ENCODE data around the gene RALGAPA1.
"Not testable (repeated sequence)": the region's sequence is repeated elsewhere in the genome, so short reads cannot be mapped to it uniquely, and the experiment has no call there.

The RALGAPA1 gene

DNA sequence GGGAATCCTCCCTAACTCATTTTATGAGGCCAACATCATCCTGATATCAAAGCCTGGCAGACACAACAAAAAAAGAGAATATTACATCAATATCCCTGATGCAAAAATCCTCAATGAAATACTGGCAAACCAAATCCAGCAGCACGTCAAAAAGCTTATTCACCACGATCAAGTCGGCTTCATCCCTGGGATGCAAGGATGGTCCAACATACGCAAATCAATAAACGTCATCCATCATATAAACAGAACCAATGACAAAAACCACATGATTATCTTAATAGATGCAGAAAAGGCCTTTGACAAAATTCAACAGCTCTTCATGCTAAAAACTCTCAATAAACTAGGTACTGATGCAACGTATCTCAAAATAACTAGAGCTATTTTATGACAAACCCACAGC, 189.1 kb downstream of the RALGAPA1 start:
- DNase-seq, result not testable (repeated sequence)

DNA sequence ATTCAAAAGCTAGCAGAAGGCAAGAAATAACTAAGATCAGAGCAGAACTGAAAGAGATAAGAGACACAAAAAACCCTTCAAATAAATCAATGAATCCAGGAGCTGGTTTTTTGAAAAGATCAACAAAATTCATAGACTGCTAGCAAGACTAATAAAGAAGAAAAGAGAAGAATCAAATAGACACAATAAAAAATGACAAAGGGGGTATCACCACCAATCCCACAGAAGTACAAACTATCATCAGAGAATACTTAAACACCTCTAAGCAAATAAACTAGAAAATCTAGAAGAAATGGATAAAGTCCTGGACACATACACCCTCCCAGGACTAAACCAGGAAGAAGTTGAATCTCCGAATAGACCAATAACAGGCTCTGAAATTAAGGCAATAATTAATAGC, 189.6 kb downstream of the RALGAPA1 start:
- not testable (repeated sequence) for DNase-seq

DNA sequence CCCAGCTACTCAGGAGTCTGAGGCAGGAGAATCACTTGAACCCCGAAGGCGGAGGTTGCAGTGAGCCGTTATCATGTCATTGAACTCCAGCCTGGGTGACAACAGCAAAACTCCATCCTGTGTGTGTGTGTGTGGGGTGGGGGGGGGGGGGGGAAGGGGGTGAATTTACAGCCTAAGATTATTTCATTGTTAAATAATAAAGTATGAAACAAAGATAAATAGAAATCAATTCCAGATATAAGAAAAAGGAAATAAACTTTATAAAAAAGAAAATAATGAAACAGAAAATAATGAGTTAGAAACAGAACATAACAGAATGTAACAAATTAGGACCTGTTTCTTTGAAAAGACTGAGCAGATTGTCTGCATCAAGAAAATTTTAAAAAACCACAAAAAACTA, 191.6 kb downstream of the RALGAPA1 start:
- DNase-seq, result no peak

DNA sequence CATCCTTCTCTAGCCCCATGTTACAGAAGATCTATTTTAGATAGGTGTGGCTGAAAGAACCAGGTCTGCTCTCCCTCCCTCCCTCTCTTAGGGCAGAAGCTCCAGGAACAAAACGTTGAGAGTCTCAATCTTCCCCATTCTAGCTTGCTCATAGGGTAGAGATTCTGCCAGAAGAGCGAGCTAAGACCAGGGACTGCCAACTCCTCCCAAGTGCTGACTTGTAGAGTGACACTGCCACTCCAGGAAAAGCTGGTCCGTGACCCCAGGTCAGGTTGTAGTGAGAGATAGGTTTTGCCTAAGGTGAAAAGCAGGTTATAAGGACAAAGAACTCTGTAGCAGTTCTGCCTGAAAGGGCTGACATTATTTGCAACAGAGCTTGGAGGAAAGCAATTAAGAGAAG, 201.7 kb downstream of the RALGAPA1 start:
- no peak for DNase-seq

DNA sequence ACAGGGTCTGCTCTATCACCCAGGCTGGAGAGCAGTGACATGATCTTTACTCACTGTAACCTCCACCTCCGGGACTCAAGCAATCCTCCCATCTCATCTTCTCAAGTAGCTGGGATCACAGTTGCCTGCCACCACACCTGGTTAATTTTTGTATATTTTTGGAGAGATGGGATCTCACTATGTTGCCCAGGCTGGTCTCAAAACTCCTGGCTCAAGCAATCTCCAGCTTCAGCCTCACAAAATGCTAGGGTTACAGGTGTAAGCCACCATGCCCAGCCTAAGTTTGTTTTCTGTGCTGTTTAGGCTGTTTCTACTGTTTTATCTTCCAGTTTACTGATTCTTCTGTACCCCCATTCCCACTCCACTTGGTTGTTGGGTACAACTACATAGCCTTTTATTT, 208.8 kb downstream of the RALGAPA1 start:
- no peak for DNase-seq

DNA sequence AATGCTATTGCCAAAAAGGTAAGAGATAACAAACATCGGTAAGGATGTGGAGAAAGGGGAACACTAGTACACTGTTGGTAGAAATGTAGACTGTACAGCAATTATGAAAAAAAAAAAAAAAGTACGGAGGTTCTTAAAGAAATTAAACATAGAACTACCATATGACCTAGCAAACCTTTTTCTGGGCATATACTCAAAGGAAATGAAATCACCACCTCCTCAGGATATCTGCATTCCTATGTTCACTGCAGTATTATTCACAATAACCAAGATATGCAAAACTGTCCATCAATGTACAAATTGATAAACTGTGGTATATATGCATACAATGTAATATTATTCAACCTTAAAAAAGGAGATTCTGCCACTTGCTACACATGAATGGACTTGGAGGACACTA, 214.5 kb downstream of the RALGAPA1 start:
- DNase-seq, result no peak

DNA sequence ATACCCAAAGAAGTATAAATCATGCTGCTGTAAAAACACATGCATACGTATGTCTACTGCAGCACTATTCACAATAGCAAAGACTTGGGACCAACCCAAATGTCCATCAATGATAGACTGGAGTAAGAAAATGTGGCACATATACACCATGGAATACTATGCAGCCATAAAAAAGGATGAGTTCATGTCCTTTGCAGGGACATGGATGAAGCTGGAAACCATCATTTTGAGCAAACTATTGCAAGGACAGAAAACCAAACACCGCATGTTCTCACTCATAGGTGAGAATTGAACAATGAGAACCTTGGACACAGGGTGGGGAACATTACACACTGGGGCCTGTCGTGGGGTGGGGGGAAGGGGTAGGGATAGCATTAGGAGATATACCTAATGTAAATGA, 221.7 kb downstream of the RALGAPA1 start:
- not testable (repeated sequence) for DNase-seq

DNA sequence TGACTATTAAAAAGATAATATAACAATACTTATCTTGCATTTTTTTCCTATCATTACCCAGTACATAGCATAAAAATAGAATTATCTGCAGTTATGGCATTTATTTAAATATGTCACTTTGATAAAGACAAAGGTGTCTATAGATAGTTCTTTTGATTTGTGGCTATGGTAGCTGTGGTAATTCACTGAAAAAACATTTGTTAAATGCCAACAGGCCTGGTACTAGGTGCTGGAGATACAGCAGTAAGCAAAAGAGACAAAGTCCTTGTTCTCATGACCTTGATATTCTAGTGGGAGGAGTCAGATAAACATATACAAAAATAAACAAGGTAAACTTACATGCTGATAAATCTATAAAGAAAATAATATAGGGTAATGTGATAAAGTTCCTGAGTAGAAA, 230.5 kb downstream of the RALGAPA1 start:
- DNase-seq, result no peak

DNA sequence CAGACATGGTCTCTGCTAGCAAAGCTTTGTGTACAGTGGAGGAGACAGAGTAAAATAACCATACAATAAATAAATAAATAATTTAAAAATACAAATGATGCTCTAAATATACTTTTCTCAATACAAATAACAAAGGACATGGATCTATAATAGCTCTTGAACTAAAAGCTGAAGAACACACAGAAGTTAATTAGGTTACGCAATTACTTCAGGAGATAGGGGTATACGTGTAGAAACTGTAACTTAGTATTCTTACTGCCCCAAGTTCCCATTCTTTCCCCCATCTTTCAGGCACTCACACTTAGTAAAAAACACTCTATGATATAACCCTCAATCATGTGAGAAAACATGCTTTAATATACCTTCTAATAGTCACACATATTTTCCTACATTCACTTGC, 231.0 kb downstream of the RALGAPA1 start:
- DNase-seq, result peak; percentile 3

DNA sequence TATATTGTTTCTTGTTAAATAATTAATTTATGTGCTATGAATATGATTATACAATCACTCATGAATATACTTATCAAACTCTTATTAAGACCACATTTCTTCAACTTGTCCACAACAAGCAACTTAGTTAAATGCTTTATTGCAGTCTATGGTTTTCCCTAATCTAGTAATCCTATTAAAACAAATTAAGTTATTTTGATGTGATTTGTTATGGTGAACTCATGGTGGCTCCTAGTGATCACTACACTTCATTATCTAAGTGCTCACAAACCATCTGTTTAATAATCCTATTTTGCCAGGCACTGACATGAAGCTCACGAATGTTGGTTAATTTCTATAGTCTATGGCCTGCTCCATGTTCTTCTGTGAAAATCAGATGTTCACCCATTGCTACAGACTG, 232.2 kb downstream of the RALGAPA1 start:
- DNase-seq, result no peak

DNA sequence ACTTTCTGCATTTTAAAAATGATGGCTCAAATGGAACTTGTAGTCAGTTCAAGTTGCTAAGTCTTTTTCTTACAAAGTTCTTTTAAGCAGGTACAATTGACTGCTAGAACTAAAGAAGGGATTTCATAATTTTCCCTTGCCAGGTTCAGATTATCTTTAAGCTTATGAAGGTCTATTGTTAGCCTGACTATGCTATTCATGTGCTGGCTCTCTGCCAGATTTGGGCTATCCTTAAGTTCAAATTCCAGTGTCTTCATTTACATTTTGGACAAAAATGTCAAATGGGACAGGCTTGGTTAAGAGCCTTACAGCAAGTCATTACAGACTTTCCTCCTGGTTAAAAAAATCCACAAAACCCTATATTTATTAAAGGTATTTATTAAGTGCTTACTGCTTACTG, 232.8 kb downstream of the RALGAPA1 start:
- no peak for DNase-seq

DNA sequence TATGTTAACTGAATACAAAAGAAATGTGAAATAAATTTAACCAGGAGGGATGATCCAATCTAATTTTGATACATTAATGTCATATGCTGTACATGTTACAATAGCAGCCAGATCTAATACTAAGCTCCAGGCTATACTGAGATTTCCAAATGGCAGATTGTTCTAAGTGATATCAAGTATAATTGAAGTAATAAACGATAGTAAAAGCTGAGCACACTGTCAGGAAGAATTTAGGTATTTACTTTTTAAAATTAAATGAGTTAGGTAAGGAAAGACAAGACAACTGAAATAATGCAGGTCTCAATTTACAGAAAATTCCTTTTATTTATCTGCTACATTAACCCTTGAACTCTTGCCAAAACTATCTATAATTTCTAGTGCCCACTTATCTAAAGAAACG, 235.2 kb downstream of the RALGAPA1 start:
- no peak for DNase-seq

DNA sequence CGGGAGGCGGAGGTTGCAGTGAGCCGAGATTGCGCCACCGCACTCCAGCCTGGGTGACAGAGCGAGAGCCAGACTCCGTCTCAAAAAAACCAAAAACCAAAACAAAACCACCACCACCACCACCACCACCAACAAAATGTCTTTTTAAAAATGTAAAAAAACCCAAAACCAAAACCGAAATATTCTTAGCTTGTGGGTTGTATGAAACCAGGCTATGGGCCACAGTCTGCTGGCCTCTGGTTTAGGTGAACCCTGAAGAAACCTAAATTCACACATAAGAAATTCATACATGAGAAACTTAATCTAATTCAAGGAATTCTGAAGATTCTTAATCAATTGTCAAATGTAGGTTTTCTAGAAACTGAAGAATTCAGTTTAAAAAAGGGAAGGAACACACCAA, 237.5 kb downstream of the RALGAPA1 start:
- no peak for DNase-seq

DNA sequence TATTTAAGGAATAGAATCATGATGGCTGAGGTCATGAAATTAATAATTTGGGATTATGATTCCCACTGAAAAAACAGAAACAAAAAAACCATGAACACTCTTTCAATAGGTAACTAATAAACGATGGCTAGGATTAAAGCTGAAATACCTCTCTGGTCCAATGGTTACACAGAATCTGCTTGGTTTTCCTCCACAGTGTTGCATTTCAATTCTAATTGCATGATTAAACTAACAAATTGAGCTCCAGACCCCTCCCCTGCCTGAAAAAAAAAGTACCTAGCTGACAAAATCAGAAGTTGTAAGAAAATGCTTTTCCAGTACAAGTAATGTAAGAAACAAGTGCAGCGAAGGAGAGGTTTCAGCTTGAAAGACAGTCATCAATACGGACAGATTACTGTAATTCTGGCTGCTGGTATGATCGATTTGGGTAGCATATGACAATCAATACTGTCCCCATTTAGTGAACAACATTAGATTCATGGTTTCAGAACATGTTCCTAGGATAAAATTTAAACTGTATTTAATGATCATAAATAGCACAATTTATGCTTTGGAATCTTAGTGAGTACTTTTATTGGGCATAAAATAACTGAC, 243.1 kb downstream of the RALGAPA1 start:
- DNase-seq, result no peak

DNA sequence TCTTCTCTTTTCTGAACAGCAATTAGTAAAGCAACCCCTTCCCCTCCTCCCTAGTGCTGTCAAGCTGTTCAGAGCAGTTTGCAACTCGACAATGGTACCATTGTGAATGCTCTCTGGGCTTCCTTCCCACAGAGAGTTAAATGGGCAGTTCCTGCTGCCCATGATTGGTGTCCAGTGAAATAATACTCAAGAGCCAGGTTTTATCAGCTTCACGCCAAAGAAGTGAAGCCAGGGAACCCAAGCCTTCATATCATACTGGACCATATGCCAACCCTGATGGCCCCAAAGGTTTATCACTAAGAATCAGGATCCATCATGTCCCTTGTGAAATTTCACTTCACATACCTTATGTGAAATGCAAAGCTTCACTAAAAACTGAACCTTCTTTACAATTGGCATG, 250.4 kb downstream of the RALGAPA1 start:
- DNase-seq, result peak; percentile 21

DNA sequence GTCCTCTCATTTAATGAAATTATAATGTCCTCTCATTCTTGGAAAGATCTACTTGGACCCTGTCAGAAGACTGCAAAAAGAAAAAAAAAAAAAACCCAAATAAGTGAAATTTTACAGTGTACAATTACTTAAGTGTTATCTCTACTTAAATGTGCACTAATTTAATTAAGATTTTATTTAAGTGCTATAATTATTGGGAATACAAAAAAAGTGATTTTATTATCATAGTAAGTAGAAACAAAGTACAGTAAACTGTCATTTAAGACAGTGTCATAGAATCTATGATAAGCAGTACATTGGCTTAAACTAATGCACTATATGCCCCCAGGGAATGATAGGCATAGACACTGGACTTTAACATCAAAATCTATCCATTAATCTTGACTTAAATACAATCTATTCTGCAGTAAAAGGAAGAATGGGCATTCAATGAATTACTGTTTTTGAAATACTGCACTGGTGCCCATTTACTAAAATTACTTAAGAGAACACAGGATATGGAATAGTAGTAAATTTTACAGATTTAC, 251.8 kb downstream of the RALGAPA1 start:
- DNase-seq, result no peak

DNA sequence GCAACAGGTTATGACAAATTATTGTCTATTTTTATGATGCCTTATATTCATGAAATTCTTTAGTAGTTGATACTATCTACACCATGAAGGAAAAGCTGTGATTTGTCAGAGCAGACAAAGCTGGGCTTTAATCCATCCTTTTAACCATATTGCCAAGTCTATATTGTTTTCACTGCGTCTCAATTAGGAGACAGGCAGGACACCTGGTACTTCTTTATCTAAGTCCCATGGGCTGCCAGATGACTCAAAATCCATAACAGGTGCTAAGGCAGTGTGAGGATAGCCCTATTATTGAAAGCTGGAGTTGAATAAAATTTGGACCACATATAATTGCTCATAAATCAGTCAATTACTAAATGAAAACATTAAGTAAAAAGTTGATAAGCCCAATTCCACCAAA, 252.5 kb downstream of the RALGAPA1 start:
- no peak for DNase-seq

DNA sequence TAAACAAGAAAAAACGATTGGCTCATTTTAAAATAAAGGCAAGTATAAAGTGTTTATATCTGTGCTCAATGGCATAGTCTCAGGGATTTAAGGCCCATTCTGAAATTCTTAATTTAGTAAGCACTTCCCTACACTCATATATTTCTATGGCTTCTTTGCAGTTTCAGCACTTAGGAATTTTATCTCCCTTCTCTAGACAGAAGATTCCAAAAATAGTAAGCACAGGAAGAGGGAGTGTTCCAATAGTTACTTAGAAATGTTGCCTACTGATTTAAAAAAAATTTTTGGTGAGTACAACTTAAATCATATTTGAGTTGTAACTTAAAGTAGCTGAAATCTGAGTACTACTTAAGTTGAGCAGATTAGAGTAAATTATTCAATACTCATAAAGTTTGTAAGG, 255.3 kb downstream of the RALGAPA1 start:
- no peak for DNase-seq

DNA sequence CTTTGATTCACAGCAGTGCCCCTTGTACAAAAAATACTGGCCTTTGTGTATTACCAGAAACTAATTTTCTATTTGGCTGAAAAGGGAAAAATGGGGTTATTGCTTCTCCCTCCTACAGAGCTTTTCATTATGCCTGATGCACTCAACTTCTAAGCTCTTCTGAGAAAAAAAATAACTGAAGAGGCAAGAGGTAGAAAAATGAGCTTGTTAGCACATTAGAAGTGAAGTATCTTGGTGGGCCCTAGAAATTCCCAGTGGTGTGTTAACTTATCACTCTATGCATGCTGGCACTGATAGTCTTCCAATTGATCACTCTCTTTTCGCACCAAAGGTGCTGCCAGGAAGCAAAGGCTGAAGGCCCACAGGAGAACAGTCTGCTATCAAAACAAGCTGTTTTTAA, 258.0 kb downstream of the RALGAPA1 start:
- no peak for DNase-seq

DNA sequence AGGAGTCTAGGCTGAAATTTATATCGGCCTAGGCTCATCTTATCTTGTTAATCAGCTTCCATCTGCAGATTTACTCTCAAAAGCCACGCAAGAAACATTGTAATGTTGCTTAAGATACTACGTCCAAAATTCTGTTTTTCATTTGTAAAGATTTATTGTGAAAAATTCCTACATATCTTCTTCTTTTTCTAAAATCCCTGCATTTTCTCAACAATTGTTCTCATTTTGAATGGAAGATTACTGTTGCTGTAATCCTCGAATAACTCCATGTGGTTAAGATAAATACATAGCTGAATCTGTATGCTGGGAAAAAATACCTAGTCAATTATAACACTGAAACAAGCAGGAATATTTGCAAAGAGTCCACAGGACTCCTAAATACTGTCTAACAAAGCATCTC, 259.5 kb downstream of the RALGAPA1 start:
- DNase-seq, result no peak

DNA sequence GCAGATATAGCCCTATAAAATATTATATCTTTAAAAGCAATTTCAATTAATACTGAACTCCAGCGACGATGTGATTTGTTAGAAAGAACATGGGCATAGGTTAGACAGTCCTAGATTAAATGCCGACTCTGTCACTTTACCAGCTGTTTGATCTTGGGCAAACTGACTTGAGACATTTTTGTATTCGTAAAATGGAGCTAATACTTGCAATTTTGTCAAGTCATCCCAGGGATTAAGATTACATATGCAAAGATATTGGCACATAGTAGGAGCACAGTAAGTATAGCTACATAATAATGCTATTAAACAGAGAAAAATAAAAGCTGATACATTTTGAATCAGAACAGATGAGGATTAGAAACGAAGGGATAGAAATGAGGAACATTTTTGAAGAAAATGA, 266.1 kb downstream of the RALGAPA1 start:
- DNase-seq, result no peak

DNA sequence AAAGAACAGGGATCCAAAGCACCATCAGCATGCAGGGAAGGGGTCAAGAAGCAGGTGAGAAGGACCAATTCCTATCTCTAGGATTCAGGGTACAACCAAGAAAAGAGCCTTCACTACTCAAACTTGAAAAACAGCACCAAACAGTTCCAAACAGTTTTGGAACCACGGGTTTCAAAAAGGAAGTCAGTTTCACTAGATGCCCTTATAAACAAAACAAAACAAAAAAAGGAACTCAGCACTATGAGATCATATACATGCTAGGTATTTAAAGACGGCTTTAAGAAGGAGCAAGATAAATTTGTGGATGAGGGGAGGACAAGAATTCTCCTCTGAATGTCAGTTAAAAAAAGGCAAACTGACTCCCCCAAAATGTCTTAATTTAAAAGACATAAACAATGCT, 269.1 kb downstream of the RALGAPA1 start:
- no peak for DNase-seq

DNA sequence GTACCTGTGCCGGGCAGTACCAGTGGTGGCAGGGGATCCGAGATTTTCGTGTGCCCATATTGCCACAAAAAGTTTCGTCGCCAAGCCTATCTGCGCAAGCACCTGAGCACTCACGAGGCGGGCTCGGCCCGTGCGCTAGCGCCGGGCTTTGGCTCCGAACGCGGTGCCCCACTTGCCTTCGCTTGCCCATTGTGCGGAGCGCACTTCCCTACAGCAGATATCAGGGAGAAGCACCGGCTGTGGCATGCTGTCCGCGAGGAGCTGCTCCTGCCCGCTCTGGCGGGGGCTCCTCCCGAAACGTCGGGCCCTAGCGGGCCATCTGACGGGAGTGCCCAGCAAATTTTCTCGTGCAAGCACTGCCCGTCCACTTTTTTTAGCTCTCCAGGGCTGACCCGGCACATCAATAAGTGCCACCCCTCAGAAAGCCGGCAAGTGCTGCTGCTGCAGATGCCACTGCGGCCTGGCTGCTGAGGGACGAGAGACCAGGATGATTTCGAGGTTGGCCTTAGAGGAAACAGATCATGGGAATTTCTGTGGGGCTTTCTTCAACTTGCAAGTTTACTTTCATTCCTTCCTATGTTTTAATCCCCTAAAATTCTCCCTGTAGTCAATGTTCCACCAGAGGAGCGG, 273.5 kb downstream of the RALGAPA1 start:
- no peak for DNase-seq

DNA sequence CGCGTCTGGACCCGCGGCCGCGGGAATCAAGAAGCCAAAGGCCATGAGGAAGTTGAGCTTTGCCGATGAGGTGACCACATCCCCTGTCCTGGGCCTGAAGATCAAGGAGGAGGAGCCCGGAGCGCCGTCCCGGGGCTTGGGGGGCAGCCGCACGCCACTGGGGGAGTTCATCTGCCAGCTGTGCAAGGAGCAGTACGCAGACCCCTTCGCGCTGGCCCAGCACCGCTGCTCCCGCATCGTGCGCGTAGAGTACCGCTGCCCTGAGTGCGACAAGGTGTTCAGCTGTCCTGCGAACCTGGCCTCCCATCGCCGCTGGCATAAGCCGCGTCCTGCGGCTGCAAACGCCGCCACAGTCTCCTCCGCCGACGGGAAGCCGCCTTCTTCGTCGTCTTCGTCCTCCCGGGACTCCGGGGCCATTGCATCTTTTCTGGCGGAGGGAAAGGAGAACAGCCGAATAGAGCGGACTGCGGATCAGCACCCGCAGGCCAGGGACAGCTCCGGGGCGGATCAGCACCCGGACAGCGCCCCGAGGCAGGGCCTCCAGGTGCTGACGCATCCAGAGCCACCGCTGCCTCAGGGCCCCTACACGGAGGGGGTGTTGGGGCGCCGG, 274.1 kb downstream of the RALGAPA1 start:
- DNase-seq, result peak; percentile 88
